ENCODE results near the gene OR10P1. TPM values are rescaled to one million over a fixed set of nuclear protein-coding genes. Genes with fewer than 3 reads are reported as not detected.
"Not testable (repeated sequence)": the region's sequence is repeated elsewhere in the genome, so short reads cannot be mapped to it uniquely, and the experiment has no call there.

Gene OR10P1
- total RNA-seq, 1 experiment from 2014 or later: not detected

DNA sequence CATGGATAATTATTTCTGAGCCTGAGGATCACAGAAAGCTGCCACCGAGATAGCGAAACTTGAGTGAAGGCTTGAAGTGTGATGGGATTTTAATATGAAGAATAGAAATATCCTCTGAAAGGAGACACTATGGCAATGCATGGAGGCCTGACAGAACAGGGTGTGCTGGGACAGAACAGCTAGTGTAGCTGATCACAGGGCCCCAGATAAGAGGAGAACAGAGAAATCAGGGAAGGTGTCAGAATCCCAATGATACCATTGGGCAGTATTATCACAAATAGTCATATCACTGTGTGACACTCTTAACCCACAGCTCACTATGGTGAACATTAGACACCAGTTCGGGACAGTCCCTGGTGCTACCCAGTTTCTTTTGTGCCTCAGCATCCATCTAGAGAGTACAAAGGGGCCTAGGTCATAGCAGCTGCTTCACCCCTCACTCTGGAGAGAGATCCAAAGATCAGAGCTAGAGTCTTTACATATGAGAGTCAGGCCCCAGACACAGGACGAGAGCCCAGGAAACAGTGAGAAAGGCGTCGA is 506 bp upstream of the OR10P1 start:
- H3K36me3 ChIP-seq: no peaks in the 10 kb centered on the region
- H3K9me3 ChIP-seq (replicated peaks): no peaks in the 10 kb centered on the region
- H3K27ac ChIP-seq: no peak overlapping the region
- DNase-seq (ENCODE audit: low read depth in 1 of 2, low spot score in 2 of 2): no peak
- H3K4me3 ChIP-seq: no peak overlapping the region
- peaks cover 11% of the 10 kb centered on the region for H3K27me3 ChIP-seq (replicated peaks)
- no peaks in the 10 kb centered on the region for H3K4me1 ChIP-seq (replicated peaks)

DNA sequence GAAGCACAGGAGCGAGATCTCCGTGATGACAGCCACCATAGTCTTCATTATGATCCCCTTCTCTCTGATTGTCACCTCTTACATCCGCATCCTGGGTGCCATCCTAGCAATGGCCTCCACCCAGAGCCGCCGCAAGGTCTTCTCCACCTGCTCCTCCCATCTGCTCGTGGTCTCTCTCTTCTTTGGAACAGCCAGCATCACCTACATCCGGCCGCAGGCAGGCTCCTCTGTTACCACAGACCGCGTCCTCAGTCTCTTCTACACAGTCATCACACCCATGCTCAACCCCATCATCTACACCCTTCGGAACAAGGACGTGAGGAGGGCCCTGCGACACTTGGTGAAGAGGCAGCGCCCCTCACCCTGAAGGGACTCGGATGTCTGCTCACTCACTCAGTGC is 775 bp downstream of the OR10P1 start:
- Histone ChIP-seq H3K27me3 (replicated peaks) (peaks cover 11% of the 10 kb centered on the region), H3K9me3 (replicated peaks) (no peaks in the 10 kb centered on the region), H3K36me3 (no peaks in the 10 kb centered on the region), H3K4me3 (no peak overlapping the region), H3K4me1 (replicated peaks) (no peaks in the 10 kb centered on the region), H3K27ac (no peak overlapping the region)
- no peak for DNase-seq (ENCODE audit: low read depth in 1 of 2, low spot score in 2 of 2)

DNA sequence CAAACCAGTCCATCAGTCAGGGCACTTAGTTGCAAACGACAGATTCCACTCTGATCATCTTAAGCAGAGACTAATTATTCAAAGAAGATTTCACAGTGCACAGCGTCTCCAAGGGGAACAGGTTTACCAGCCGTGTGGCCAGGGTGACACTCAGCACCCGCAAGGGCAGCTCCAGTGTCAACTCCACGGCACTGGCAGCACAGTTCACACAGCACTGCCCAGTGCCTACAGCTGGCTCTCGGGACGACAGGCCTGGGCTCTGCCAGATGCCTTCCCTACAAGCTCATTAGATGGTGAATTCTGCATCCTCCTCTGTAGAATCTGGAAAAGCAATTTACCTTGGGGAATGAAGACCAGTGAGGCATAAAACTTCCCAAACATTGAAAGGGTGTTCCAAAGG is 4.9 kb downstream of the OR10P1 start:
- no peak overlapping the region for H3K27ac ChIP-seq
- H3K9me3 ChIP-seq (replicated peaks): no peaks in the 10 kb centered on the region
- peaks cover 5% of the 10 kb centered on the region; the same call in 1 of the 2 replicates for H3K4me1 ChIP-seq (replicated peaks)
- no peak overlapping the region for H3K4me3 ChIP-seq
- no peak for DNase-seq (ENCODE audit: low read depth in 1 of 2, low spot score in 2 of 2)
- peaks cover 11% of the 10 kb centered on the region for H3K27me3 ChIP-seq (replicated peaks)
- no peaks in the 10 kb centered on the region for H3K36me3 ChIP-seq

DNA sequence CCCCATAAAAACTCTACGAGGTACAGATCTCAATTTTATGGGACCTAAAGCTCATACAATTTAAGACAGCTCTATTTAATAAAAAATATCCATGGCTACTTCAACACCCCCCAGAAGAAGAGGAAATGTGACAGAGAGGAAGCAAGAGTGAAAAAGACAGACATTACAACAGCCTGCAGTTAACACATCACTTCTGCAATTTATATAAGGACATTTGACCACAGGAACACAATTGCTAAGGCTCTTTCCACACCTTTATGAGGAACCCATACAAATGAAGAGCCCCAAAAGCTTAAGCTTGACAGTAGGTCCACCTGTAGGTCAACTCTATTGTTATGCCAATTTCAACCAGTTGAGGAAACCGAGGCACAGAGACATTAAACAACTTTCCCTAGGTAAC is 5.6 kb downstream of the OR10P1 start:
- Histone ChIP-seq H3K4me1 (replicated peaks) (peaks cover 5% of the 10 kb centered on the region; the same call in 1 of the 2 replicates), H3K4me3 (no peak overlapping the region), H3K27ac (no peak overlapping the region), H3K36me3 (no peaks in the 10 kb centered on the region), H3K27me3 (replicated peaks) (peaks cover 11% of the 10 kb centered on the region), H3K9me3 (replicated peaks) (no peaks in the 10 kb centered on the region)
- DNase-seq (ENCODE audit: low read depth in 1 of 2, low spot score in 2 of 2): no peak

DNA sequence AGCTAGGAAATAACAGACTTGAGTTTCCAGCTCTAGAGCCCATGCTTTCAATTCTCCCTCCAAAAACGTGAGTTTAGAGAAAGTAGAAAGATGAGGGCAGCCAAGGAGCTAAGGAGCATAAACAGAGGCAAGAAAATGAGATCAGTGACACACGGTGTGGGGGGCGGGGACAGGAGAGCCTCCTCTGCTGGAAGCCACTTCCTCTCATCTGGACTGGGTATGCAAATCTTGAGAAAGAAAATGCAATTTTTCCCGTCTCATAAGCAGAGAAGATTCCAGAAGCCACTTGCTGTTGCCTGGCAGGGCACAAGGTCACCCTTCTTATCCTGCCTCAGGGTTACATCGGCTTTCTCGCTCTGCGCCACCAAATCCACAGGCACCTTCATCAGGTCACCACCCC is 6.0 kb downstream of the OR10P1 start:
- Histone ChIP-seq H3K4me3 (no peak overlapping the region), H3K27ac (no peak overlapping the region), H3K9me3 (replicated peaks) (no peaks in the 10 kb centered on the region), H3K36me3 (no peaks in the 10 kb centered on the region), H3K27me3 (replicated peaks) (peaks cover 11% of the 10 kb centered on the region), H3K4me1 (replicated peaks) (peaks cover 5% of the 10 kb centered on the region; the same call in 1 of the 2 replicates)
- no peak for DNase-seq (ENCODE audit: low read depth in 1 of 2, low spot score in 2 of 2)

DNA sequence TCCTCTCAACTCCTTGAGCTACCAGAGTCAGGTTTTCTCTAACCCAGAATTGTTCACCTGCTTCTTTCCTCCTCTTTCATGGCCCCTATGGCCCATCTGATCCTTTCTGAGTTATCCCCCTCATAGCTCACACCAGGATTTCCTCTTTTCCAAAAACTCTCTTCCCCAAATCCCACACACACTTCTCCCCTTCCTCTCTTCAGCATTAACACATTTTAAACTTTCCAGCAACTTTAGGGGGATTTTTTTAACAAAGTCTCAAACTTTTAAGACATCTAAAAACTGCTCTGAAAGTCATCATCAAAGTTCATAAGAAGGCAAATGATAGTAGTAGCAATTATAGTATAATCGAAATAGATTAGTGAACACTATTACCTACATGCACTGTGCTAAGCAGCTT is 7.9 kb downstream of the OR10P1 start:
- peaks cover 11% of the 10 kb centered on the region for H3K27me3 ChIP-seq (replicated peaks)
- DNase-seq (ENCODE audit: low read depth in 1 of 2, low spot score in 2 of 2): no peak
- no peaks in the 10 kb centered on the region for H3K9me3 ChIP-seq (replicated peaks)
- no peak overlapping the region for H3K27ac ChIP-seq
- peaks cover 5% of the 10 kb centered on the region; the same call in 1 of the 2 replicates for H3K4me1 ChIP-seq (replicated peaks)
- H3K36me3 ChIP-seq: no peaks in the 10 kb centered on the region
- no peak overlapping the region for H3K4me3 ChIP-seq

DNA sequence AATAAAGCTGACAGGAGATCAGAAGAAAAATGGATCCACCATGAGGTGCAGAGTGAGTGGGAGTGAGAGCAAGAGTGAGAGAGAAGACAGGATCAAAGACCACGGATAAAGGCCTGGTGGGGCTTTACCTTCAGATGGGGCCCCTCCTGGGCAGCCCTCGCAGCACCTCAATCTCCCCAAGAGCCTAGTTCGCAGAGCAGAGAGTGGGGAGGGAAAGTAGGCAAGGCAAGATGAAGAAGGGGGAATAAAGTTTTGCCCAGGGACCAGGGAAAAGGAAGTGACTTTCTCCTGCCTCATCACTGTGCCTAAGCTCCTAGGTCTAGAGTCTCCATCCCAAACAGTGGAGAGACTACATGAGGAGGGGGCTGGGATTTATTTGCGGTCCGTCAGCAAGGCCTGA is 10.3 kb downstream of the OR10P1 start:
- no peaks in the 10 kb centered on the region for H3K36me3 ChIP-seq
- no peaks in the 10 kb centered on the region; the same call in 1 of the 2 replicates for H3K27me3 ChIP-seq (replicated peaks)
- peaks cover 5% of the 10 kb centered on the region; the same call in 1 of the 2 replicates for H3K4me1 ChIP-seq (replicated peaks)
- no peak overlapping the region for H3K27ac ChIP-seq
- no peak for DNase-seq (ENCODE audit: low read depth in 1 of 2, low spot score in 2 of 2)
- H3K9me3 ChIP-seq (replicated peaks): no peaks in the 10 kb centered on the region
- no peak overlapping the region for H3K4me3 ChIP-seq

DNA sequence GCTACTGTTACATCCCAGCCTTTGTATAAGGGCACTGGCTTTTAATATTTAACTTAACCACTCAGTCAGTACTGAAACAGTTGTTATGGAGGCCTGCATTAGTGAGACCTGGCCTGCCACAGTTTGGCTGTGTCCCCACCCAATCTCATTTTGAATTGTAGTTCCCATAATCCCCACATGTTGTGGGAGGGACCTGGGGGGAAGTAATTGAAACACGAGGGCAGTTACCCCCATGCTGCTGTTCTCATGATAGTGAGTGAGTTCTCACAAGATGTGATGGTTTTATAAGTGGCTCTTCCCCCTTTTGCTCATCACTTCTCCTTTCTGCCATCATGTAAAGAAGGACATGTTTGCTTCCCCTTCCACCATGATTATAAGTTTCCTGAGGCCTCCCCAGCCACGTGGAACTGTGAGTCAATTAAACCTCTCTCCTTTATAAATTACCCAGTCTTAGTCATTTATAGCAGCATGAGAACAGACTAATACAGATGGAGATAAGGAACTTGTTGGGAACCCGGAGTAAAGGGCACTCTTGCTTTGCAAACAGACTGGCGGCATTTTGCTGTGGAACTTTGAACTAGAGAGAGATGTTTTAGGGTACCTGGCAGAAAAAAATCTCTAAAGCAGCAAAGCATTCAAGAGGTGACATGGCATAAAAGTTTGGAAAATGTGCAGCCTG is 14.1 kb downstream of the OR10P1 start:
- DNase-seq (ENCODE audit: low read depth in 1 of 2, low spot score in 2 of 2); H3K9me3 ChIP-seq (replicated peaks); H3K27me3 ChIP-seq (replicated peaks); H3K36me3 ChIP-seq; H3K4me3 ChIP-seq; H3K4me1 ChIP-seq (replicated peaks); H3K27ac ChIP-seq: not testable (repeated sequence)

DNA sequence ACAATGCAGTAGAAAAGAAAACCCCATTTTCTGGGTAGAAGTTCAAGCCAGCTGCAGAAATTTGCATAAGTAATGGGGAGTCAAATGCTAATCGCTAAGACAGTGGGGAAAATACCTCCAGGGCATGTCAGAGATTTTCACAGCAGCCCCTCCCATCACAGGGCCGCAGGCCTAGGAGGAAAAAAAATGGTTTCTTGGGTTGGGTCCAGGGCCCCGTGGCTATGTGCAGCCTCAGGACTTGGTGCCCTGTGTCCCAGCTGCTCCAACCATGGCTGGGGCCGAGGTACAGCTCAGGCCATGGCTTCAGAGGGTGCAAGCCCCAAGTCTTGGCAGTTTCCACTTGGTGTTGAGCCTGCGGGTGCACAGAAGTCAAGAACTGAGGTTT is 14.6 kb downstream of the OR10P1 start:
- H3K27me3 ChIP-seq (replicated peaks): no peaks in the 10 kb centered on the region
- no peak for DNase-seq (ENCODE audit: low read depth in 1 of 2, low spot score in 2 of 2)
- peaks cover 2% of the 10 kb centered on the region; the same call in 1 of the 2 replicates for H3K4me1 ChIP-seq (replicated peaks)
- H3K9me3 ChIP-seq (replicated peaks): no peaks in the 10 kb centered on the region
- H3K27ac ChIP-seq: no peak overlapping the region
- H3K36me3 ChIP-seq: no peaks in the 10 kb centered on the region
- H3K4me3 ChIP-seq: no peak overlapping the region

DNA sequence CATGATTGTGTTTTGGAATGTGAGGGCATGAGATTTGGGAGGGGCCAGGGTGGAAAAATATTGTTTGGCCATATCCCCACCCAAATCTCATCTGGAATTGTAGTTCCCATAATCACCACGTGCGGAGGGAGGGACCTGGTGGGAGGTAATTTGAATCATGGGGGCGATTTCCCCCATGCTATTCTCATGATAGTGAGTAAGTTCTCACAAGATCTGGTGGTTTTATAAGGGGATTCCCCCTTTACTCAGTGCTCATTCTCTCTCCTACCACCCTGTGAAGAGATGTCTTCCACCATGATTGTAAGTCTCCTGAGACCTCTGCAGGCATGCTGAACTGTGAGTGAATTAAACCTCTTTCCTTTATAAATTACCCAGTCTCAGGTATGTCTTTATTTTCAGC is 15.7 kb downstream of the OR10P1 start:
- Histone ChIP-seq H3K27ac (no peak overlapping the region), H3K4me3 (no peak overlapping the region), H3K27me3 (replicated peaks) (peaks cover 3% of the 10 kb centered on the region; the same call in 1 of the 2 replicates)

DNA sequence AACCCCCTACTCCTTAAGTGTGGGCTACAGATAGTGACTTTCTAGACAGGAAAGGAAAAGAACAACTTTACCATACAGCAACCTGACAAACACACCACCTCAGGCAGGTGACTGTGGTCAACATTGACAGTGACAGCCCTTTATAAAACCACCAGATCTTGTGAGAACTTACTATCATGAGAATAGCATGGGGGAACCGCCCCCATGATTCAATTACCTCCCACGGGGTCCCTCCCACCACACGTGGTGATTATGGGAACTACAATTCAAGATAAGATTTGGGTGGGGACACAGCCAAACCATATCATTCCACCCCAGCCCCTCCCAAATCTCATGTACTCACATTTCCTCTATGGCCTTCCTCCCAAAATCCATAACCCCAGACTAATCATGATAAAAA is 16.3 kb downstream of the OR10P1 start:
- Histone ChIP-seq H3K4me3 (no peak overlapping the region), H3K27ac (no peak overlapping the region), H3K36me3 (no peaks in the 10 kb centered on the region), H3K27me3 (replicated peaks) (peaks cover 3% of the 10 kb centered on the region; the same call in 1 of the 2 replicates), H3K4me1 (replicated peaks) (no peaks in the 10 kb centered on the region), H3K9me3 (replicated peaks) (no peaks in the 10 kb centered on the region)
- no peak for DNase-seq (ENCODE audit: low read depth in 1 of 2, low spot score in 2 of 2)

More for the DNA sequence above, 15.7 kb downstream of the OR10P1 start:
- Histone ChIP-seq H3K36me3 (no peaks in the 10 kb centered on the region), H3K9me3 (replicated peaks) (no peaks in the 10 kb centered on the region), H3K4me1 (replicated peaks) (no peaks in the 10 kb centered on the region)
- no peak for DNase-seq (ENCODE audit: low read depth in 1 of 2, low spot score in 2 of 2)

DNA sequence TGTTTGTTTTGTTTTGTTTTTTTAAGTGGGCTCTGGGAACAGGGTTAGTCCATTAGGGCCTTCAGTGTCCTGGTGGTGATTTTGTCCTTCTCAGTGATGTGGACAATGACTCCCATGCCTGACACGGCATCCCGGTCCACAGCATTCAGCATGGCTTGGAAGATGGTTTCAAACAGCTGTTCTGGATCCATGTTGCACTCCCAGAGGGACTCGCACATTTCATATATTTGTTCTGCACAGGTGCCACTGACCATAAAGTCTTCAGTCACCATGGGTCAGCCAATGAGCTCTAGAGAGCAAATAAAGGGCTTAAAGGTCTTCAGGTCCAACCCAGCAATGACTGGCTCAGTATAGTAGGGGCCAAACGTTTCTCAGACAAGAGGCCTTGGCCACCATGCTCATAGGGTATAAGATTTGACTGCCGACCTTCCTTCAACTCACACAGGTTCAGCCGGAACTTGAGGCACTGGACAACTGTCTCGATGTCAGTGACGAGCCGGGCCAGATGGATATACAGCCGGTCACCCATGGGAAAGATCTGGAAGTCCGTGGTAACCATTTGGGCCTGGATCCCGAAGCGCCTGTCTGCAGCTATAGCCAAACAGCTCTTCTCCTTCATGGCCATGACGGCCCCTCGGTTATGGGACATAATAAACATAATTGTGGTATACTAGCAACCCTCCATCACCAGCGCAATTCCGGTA is 18.0 kb downstream of the OR10P1 start:
- Histone ChIP-seq H3K4me3 (no peak overlapping the region), H3K36me3 (no peaks in the 10 kb centered on the region), H3K9me3 (replicated peaks) (no peaks in the 10 kb centered on the region), H3K27me3 (replicated peaks) (peaks cover 6% of the 10 kb centered on the region; the same call in 1 of the 2 replicates), H3K27ac (no peak overlapping the region), H3K4me1 (replicated peaks) (no peaks in the 10 kb centered on the region)
- no peak for DNase-seq (ENCODE audit: low read depth in 1 of 2, low spot score in 2 of 2)

DNA sequence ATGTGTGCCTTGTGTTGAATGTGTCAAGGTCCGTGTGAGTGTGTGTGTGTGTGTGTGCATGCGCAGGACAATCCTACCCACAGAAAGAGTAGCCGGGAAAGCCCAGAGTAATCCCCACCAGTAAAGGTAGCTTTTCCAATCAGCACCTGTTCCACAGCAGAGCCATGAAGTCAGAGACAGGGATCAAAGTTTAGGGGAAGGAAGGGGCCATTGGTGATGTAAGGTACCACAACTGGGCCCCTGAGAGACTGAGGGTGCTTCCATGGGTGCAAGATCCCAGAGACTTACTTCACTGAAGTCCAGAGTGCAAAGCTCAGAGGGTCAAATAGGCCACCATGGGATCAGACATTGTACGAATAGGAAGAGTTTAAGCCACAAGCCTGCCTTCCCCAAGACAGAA is 20.5 kb downstream of the OR10P1 start:
- Histone ChIP-seq H3K27ac (no peak overlapping the region), H3K9me3 (replicated peaks) (no peaks in the 10 kb centered on the region), H3K27me3 (replicated peaks) (peaks cover 11% of the 10 kb centered on the region), H3K36me3 (no peaks in the 10 kb centered on the region), H3K4me1 (replicated peaks) (no peaks in the 10 kb centered on the region), H3K4me3 (no peak overlapping the region)
- no peak for DNase-seq (ENCODE audit: low read depth in 1 of 2, low spot score in 2 of 2)

DNA sequence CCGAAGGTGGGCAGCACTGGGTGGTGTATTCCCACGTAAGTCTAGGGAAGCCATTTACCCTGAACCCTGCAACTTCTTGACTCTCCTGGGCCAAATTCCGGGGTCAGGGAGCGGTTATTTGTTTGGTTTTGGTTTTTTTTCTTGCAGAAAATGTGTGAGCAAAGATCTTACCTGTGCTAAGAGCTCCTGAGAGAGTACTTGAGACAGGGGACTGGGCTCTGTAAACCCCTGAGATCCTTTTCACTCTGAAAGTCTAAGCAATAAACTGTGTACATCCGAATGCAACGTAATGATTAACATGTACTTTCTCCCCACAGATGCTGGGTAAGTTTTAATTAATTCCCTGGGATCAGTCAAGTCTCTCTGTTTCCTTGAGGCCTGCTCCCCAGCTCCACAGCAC is 21.5 kb downstream of the OR10P1 start:
- no peaks in the 10 kb centered on the region for H3K36me3 ChIP-seq

More for the DNA sequence above, 21.5 kb downstream of the OR10P1 start:
- no peak for DNase-seq (ENCODE audit: low read depth in 1 of 2, low spot score in 2 of 2)
- Histone ChIP-seq H3K4me3 (no peak overlapping the region), H3K27me3 (replicated peaks) (peaks cover 11% of the 10 kb centered on the region), H3K9me3 (replicated peaks) (no peaks in the 10 kb centered on the region), H3K4me1 (replicated peaks) (no peaks in the 10 kb centered on the region), H3K27ac (no peak overlapping the region)
